GM19023 (cell line): ENCODE results near the gene STX4.
"Not testable (repeated sequence)": the region's sequence is repeated elsewhere in the genome, so short reads cannot be mapped to it uniquely, and the experiment has no call there.

Source experiments
- ATAC-seq: cut with Tn5 transposase; IDR thresholded peaks from one replicate; pipeline ENCODE4 v1.9.1; 2021; ENCODE audit warnings: mild to moderate bottlenecking, moderate library complexity; ENCODE audit not compliant: unreplicated experiment

Gene STX4

DNA sequence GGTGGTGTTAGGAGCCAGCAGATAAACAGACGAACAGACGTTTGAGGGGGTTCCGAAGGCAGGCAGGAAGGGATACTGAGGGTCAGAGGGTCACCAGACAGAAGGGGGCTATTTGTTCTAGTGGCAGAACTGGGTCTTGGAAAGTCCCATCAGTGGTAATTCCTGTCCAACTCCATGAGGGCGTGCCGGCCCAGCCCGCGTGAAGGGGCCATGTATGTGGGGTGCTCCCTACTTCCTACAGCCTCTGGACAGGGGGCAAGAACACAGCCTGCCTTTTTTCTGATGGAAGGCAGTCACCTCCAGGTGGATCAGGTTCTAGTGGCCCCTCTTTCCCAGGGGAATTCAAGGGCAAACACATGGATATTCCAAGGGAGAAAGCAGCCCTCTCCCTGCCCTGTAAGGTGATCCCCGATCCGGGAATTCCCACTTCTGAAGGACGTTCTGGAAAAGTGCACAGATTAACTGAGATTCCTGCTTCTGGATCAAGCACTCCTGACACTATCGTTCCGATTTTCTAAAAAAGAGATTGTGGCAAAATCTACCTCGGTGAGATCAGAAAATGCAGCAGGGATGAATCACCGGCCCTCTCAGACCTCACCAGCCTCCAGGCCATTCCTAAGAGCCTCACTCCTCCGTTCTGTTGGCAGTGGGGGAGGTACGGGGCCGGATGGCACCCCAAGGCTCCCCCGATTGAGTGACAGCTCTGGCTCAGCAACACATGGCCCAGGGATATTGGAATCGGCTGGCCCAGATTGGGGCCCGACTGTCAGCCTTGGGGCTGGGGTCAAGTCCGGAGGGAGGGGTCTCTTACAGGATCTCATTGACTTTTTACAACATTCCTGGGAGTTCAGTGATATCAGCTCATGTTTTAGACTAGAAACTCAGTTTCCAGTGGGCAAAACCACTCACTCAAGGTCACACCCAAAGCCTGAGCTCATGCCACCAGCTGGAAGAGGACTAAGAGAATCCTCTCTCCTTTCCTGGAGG is 35.3 kb upstream of the STX4 start:
- no peak for ATAC-seq

DNA sequence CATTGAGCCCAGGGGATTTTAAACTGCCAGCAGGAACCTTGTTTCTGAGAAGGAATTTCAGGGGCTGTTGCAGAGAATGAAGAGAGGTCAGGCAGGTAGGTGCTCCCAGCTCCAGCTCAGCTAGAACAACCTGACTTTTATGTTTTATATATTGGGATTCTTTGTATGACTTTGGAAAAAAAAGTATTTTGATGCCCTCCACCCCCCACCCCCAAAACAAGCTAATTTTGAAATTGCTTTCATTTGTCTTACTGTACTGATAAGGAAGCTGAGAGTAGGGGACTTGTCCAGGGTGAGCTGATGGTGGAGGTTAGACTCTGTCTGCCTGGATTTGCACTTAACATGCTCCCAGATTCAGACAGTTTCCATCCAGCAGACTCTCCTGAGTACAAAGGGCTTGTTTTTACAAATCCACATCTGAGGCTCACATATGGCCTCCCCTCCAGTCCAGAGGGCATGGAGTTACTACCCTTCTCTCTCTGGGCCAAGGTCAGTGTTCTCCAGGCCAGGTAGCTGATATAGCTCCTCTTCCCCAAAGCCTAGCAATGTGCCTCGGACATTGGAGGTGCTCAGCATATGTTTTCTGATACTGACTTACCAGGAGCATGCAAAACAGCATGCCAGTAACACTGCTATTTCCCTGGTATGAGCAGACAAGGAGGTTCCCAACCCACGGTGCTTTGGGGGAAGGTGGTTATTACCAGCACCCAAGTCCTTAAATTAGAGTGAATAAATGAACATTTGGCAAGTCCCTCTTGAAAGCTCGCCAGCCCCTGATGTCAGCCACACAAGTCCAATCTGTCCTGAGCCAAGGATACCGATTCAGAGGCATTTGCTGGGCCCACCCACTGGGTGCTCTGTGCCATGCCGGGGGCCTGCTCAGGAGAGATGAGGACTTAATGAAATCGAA is 34.3 kb upstream of the STX4 start:
- no peak for ATAC-seq

GRCh38 chr16:31000671-31001382 is 32.5 kb upstream of the STX4 start:
- no peak for ATAC-seq

- ATAC-seq: no peak
Observed at GRCh38 chr16:31001507-31002249, 31.7 kb upstream of the STX4 start.

- no peak for ATAC-seq
Observed at GRCh38 chr16:31002250-31002700, 31.1 kb upstream of the STX4 start.

GRCh38 chr16:31002862-31003341 is 30.5 kb upstream of the STX4 start:
- ATAC-seq: no peak

DNA sequence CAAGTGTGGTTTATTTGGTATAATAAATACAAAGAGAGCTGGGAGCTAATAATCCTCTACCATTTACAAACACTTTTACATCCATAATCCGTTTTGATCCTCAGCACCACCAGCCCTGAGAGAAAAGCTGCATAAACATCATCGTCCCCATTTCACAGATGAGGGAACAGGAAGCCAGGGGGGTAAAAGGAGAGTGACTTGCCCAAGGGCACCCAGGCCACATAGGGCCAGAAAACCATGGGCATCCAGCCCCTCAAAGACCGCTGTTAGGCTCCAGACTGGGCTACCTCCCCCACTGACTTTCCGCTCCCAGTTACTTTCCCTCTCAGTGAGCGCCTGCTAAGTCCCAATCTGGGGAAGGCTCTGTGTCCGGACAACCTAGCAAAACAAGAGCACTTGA is 29.6 kb upstream of the STX4 start:
- no peak for ATAC-seq

- no peak for ATAC-seq
Observed at GRCh38 chr16:31004658-31005057, 28.7 kb upstream of the STX4 start.

DNA sequence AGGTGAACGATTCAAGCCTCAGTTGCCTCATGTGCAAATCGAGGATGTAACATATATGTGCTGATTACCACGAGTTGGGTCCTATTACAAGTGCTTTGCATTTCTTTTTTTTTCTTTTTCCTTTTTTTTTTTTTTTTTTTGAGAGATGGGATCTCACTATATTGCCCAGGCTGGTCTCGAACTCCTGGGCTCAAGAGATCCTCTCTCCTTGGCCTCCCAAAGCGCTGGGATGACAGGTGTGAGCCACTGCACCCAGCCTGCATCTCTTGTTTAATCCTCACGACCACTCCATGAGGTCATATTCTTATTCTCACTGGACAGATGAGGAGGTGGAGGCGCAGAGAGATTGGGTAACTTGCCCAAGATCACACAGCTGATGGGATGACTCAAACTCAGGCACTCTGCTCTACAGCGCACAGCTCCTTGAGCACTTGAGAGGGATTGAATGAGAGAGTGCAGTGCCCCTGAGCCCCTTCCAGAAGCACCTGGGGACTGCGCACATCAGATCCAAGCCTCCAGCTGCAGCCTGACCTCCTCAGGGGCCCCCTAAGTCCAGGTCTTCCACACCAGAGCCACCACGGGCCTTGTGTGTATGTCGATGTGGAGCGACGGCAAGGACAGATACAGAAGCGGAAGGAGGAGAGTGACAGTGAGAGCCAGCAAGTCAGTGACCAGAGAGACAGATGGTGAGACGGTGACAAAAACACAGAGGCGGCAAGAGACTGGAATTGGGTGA is 27.8 kb upstream of the STX4 start:
- ATAC-seq: no peak

GRCh38 chr16:31006086-31006385 is 27.3 kb upstream of the STX4 start:
- no peak for ATAC-seq

DNA sequence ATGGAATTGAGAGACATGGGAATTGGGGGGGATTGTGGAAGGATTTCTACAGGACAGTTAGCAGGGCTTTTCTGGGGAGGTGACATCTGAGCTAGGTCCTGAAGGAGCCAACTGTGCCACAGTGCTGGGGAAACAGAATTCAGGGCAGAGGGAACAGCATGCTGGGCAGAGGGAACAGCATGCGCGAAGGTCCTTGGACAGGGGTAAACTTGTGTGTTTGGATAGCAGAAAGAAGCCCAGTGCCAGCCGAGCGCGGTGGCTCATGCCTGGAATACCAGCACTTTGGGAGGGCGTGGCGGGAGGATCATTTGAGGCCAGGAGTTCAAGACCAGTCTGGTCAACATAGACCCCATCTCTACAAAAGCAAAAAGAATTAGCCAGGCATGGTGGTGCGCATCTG is 26.8 kb upstream of the STX4 start:
- no peak for ATAC-seq

- ATAC-seq: no peak
Observed at GRCh38 chr16:31007684-31008083, 25.7 kb upstream of the STX4 start.

DNA sequence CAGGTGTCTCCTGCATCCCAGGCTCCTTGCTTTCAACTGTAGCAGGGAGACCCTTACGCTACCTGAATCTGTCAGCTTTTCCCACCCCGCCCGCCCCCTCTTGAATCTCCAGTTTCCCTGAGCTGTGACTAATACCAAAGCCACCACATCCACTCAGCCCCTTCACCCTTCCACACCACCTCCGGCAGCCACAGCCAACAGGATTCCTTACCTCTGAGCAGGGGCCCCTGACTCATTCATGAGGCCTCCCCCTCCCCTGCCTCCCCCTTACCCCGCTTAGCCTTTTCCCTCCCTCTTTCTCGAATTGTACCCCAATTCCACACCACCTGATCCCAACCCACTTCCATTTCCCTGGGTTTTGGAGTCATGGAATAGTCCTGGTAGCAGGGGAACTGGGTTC is 25.2 kb upstream of the STX4 start:
- no peak for ATAC-seq

DNA sequence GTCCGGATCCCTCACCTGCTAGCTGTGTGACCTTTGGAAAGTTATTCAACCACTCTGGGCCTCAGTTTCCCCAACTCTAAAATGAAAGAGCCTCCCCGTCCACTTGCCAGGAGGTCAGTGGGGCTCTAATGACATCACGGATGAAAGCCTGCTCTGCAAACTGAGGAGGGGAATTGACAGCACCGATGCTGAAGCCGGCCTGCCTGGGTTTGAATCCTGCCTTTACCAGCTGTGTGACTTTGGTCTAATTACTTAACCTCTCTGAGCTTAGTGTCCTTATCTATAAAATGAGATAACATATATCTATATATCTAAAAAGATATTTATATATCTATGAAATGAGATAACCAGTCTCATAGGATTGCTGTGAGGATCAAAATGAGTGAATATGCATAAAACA is 24.8 kb upstream of the STX4 start:
- ATAC-seq: no peak

DNA sequence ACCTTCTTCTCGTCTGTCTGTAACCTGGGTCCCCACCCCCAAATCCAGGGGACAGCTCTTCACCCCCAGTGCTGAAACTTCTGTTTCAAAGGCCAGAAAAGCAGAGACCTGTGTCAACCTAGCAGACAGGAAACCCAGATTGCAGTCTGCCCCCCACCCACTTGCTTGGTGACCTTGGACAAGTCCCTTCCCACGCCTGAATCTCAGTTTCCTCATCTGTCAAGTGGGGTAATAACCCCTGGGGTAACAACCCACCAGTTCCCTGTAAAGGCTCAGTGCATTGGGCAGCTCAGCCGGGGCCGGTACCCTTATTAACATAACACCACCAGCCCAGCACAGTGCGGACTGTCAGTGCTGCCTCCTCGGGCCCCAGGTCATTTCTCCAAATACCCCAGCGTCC is 24.2 kb upstream of the STX4 start:
- no peak for ATAC-seq

- ATAC-seq: no peak
Observed at GRCh38 chr16:31009894-31010584, 23.3 kb upstream of the STX4 start.

DNA sequence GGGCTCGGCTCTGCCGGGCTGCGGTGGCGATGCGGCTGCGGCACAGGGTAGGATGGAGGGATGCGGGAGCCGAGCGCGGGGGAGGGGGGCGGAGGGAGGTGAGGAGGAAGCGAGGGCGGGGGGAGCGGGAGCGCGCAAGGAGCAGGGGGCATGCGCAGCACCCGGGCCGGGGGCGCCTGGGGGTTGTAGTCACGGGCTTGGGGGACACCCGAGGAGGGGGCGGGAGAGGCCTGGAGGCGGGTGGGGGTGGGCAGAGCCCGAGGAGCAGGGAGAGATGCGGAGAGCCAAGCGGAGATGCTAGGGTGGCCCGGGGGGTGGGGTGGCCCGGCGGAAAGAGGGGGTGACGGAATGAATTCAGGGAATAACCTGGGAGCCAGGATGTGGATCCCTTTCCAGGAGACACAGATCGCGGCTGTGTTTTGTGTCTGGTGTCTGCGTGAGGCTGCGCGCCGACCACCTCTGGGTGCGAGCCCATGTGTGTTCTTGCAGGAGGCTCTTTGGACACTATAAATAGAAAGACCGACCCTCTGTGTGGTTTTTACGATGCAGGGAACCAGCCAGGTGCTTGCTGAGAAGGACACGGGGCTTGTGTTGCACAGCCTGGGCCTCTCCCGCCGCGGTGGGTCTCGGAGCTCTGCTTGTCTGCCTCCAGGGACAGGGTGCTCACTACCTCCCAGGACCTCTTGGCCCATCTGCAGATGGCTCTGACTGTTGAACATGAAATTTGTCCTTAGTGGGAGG is 22.6 kb upstream of the STX4 start, which contains the start of gene STX1B:
STX1B (minus strand) TSS at position 54 of the 741 bp plus-strand sequence. CDS start 242 bp downstream, outside the sequence.
- ATAC-seq: no peak

DNA sequence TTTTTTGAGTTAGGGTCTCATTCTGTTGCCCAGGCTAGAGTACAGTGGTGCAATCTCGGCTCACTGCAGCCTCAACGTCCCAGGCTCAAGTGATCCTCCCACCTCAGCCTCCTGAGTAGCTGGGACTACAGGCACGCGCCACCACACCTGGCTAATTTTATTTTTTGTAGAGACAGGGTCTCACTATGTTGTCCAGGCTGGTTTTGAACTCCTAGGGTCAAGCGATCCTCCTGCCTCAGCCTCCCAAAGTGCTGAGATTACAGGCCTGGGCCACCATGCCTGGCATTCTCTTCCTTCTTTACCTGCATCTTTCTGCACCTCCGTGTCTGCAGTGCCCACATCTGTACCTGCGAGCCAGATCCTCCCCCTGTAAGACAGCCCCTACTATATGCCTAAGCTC is 21.5 kb upstream of the STX4 start:
- not testable (repeated sequence) for ATAC-seq
